Keratinocyte (primary cell): Measurements from ENCODE around the gene DACT3. TPM values are rescaled to one million over a fixed set of nuclear protein-coding genes. Genes with fewer than 3 reads are reported as not detected.

Source experiments
- DNase-seq: peaks from one replicate; pipeline ENCODE4 v3.0.0-alpha.2; 2011; ENCODE audit warnings: low read depth, missing footprints, low spot score
- FAIRE-seq: peaks from 2 replicates; lab custom pipeline; 2011; peaks lifted over from hg19 to GRCh38; lab: Jason Lieb, UNC
- H2AFZ ChIP-seq: 2 replicates; pipeline ENCODE4 v1.6.0; 2012; ENCODE audit warnings: low read length, control low read depth, inconsistent platforms; ENCODE audit not compliant: control insufficient read depth
- H3K27ac ChIP-seq: 2 replicates; pipeline ENCODE4 v1.5.1; 2011; ENCODE audit warnings: low read length; ENCODE audit not compliant: control insufficient read depth, insufficient read depth
- H3K27me3 ChIP-seq: 3 replicates; pipeline ENCODE4 v1.6.0; 2011; ENCODE audit warnings: low read length; ENCODE audit not compliant: control insufficient read depth, insufficient read depth; ENCODE audit errors: extremely low read depth
- H3K36me3 ChIP-seq, 2 experiments: 2 replicates in 1 of 2; 3 replicates in 1 of 2; pipeline ENCODE4 v1.5.1; 2011; ENCODE audit warnings: low read length in 2 of 2, mild to moderate bottlenecking in 1 of 2; ENCODE audit not compliant: control insufficient read depth in 2 of 2, insufficient read depth in 2 of 2; ENCODE audit errors: extremely low read depth in 1 of 2
- H3K4me1 ChIP-seq: 3 replicates; pipeline ENCODE4 v1.5.1; 2011; ENCODE audit warnings: low read length; ENCODE audit not compliant: control insufficient read depth, insufficient read depth; ENCODE audit errors: extremely low read depth
- H3K4me2 ChIP-seq: 3 replicates; pipeline ENCODE4 v1.6.0; 2011; ENCODE audit warnings: low read depth, low read length; ENCODE audit not compliant: control insufficient read depth, insufficient read depth; ENCODE audit errors: extremely low read depth
- H3K4me3 ChIP-seq, 3 experiments: fragments of 200-600 bp in 1 of 3; sonication (generic) in 1 of 3; 2 replicates in 2 of 3; 3 replicates in 1 of 3; pipeline ENCODE4 v1.5.1; 2011 to 2016; ENCODE audit warnings: low read length in 3 of 3, mild to moderate bottlenecking in 3 of 3, control low read depth in 2 of 3, inconsistent platforms in 1 of 3, low read depth in 1 of 3, mixed read lengths in 1 of 3, mixed run types in 1 of 3, moderate library complexity in 1 of 3; ENCODE audit not compliant: control insufficient read depth in 2 of 3, insufficient read depth in 2 of 3; ENCODE audit errors: extremely low read depth in 1 of 3
- H3K79me2 ChIP-seq: 2 replicates; pipeline ENCODE4 v1.6.0; 2012; ENCODE audit warnings: low read length; ENCODE audit not compliant: control insufficient read depth, insufficient read depth
- H3K9ac ChIP-seq: 3 replicates; pipeline ENCODE4 v1.6.0; 2011; ENCODE audit warnings: low read length; ENCODE audit not compliant: control insufficient read depth, insufficient read depth; ENCODE audit errors: extremely low read depth
- H3K9me1 ChIP-seq: 3 replicates; pipeline ENCODE4 v1.6.0; 2011; ENCODE audit warnings: low read length; ENCODE audit not compliant: control insufficient read depth, insufficient read depth; ENCODE audit errors: extremely low read depth
- H3K9me3 ChIP-seq: 2 replicates; pipeline ENCODE4 v1.5.1; 2012; ENCODE audit warnings: low read depth, low read length; ENCODE audit not compliant: control insufficient read depth
- H4K20me1 ChIP-seq: 3 replicates; pipeline ENCODE4 v1.6.0; 2011; ENCODE audit warnings: low read length; ENCODE audit not compliant: control insufficient read depth, insufficient read depth; ENCODE audit errors: extremely low read depth
- CTCF ChIP-seq, 3 experiments: IDR thresholded peaks in 1 of 3; conservative IDR thresholded peaks in 1 of 3; optimal IDR thresholded peaks in 1 of 3; 2 replicates in 2 of 3; 3 replicates in 1 of 3; pipeline versions ENCODE3 to v1.5.1; 2011; ENCODE audit warnings: low read length in 3 of 3, mild to moderate bottlenecking in 3 of 3, moderate library complexity in 2 of 3, control low read depth in 1 of 3, inconsistent platforms in 1 of 3; ENCODE audit not compliant: insufficient read depth in 2 of 3; ENCODE audit errors: extremely low read depth in 1 of 3
- EZH2 ChIP-seq: IDR thresholded peaks from one replicate; pipeline ENCODE4 v1.6.1; 2012; ENCODE audit warnings: inconsistent platforms, mild to moderate bottlenecking, low read length, moderate library complexity
- dilution Hi-C: fragments of 300-500 bp; cut with MboI; formaldehyde crosslinking; loops from one replicate; pipeline ENCODE4 v1.7.0; 2020; ENCODE audit warnings: low sequenced_read_pairs; ENCODE audit not compliant: extremely low pct_ligation_motif_present
- polyA plus RNA-seq, 5 experiments: library from polyadenylated mRNA; depleted of rRNA in 3 of 5; stranded (reverse) in 3 of 5; stranded (forward) in 1 of 5; unstranded in 1 of 5; fragments of >200 nt; gene quantifications; 1 replicate in 1 of 5; 2 replicates in 3 of 5; 3 replicates in 1 of 5; pipeline versions ENCODE4 v1.2.1 to v1.2.3, GENCODE V29; 2011 to 2012; ENCODE audit warnings: missing spikeins in 2 of 5, low read depth in 1 of 5, low replicate concordance in 1 of 5

DACT3 gene
- polyA plus RNA-seq, 1 donor (not counting 4 experiments of a cell fraction or from before 2014, with no cell fraction given) = 0.04 TPM

DNA sequence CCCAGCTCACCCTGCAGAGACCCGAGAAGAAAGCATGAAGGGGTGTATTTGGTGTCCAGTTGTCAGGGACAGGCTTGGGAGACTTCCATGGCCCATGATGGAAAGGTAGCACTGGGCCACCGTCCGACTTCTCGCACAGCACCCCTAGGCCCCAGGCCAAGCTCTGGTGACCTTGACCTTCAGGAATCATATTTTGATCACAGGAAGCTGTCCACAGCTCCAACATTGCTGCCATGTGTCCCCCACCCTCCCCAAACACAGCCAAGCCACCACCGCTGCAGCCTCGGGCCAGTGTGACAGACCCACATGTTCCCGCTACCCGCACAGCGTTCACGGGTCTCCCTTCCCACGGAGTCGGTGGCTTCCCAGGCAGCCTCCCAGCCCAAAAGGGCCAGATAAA, 35.3 kb downstream of the DACT3 start:
- no peak overlapping the region for H3K9ac ChIP-seq
- no peaks in the 10 kb centered on the region for H4K20me1 ChIP-seq
- dilution Hi-C loops = no loop called here
- no peaks in the 10 kb centered on the region for H3K9me3 ChIP-seq
- no peaks in the 10 kb centered on the region for H3K79me2 ChIP-seq
- H3K36me3 ChIP-seq = no peaks in the 10 kb centered on the region
- FAIRE-seq = no peak
- H3K27ac ChIP-seq = no peak overlapping the region
- no peak overlapping the region for H2AFZ ChIP-seq
- no peaks in the 10 kb centered on the region for H3K9me1 ChIP-seq
- H3K4me3 ChIP-seq = no peak overlapping the region
- TF ChIP-seq CTCF (optimal IDR thresholded peaks at IDR 0.05 in 1 of 3, IDR thresholded peaks at IDR 0.05 in 1 of 3, conservative IDR thresholded peaks at IDR 0.05 in 1 of 3; ENCODE audit: extremely low read depth in 1 of 3, insufficient read depth in 2 of 3, low read length in 3 of 3) = no peak
- no peak overlapping the region for H3K4me2 ChIP-seq
- peaks cover 6% of the 10 kb centered on the region for H3K4me1 ChIP-seq
- H3K27me3 ChIP-seq = peaks cover 14% of the 10 kb centered on the region
- DNase-seq = no peak

DNA sequence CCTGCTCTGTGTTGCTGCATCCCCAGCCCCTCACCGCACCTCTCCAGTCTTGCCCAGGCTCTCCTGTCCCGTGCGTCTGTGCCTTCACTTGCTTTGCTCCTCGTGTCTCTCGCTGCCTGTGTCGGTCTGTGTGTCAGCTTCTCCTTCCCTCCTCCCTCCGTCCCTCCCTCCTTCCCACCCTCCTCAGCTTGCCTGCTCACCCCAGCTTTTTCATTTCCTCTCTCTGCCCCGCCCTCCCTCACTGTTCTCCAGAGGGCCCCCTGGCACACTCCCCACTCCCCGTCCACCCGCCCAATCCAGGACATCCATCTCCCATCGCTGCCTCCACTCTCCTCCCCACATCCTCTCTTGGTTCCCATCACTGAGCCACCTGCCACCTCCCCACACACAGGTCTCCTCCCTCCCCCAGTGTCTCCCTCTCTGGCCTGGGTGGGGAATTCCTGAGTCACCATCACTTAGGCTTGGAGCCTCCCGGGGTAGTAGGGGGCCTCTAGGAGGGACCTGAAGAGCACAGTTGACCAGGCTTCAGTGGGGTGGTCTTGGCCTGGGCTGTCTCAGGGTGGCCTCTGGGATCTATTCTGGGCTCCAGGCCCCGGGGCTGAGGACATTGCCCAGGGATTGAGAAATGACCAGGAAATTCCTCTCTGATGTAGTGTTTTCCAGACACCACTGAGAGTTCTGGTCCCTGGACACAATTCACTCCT, 35.9 kb downstream of the DACT3 start, which contains the start of gene PTGIR:
Gene PTGIR, minus strand, starts transcription at position 132 of the 704 bp plus-strand sequence. CDS start 864 bp downstream, outside the sequence.
- H3K9me1 ChIP-seq = no peaks in the 10 kb centered on the region
- no peak for TF ChIP-seq EZH2
- TF ChIP-seq CTCF (optimal IDR thresholded peaks at IDR 0.05 in 1 of 3, IDR thresholded peaks at IDR 0.05 in 1 of 3, conservative IDR thresholded peaks at IDR 0.05 in 1 of 3; ENCODE audit: extremely low read depth in 1 of 3, insufficient read depth in 2 of 3, low read length in 3 of 3) = no peak
- FAIRE-seq (no peak), DNase-seq (no peak)
- dilution Hi-C loops = no loop called here
- no peak within 1 kb of the TSS for H3K9ac ChIP-seq
- H3K4me3 ChIP-seq = no peak within 1 kb of the TSS
- H4K20me1 ChIP-seq = no peaks in the 10 kb centered on the region
- H3K27me3 ChIP-seq = peaks cover 14% of the 10 kb centered on the region
- peaks cover 4% of the 10 kb centered on the region for H3K4me1 ChIP-seq
- H3K9me3 ChIP-seq = no peaks in the 10 kb centered on the region
- no peak within 1 kb of the TSS for H2AFZ ChIP-seq
- no peaks in the 10 kb centered on the region for H3K79me2 ChIP-seq
- H3K4me2 ChIP-seq = no peak within 1 kb of the TSS
- no peak within 1 kb of the TSS for H3K27ac ChIP-seq
- no peaks in the 10 kb centered on the region for H3K36me3 ChIP-seq
